Kidney (tissue), 14 donors: ENCODE measurements around the gene OSBPL9. TPM values are rescaled to one million over a fixed set of nuclear protein-coding genes. Genes with fewer than 3 reads are reported as not detected.

Experiments
- DNase-seq, 5 donors: peaks; one replicate each; pipeline ENCODE4 v3.0.0-alpha.2; 2013 to 2020
- FAIRE-seq: peaks from 2 replicates; lab custom pipeline; 2012; peaks lifted over from hg19 to GRCh38; lab: Jason Lieb, UNC
- H3K27ac ChIP-seq, 2 donors: one replicate each; pipeline ENCODE4 v1.7.0; 2013; ENCODE audit warnings: low read depth in 2 of 2, low read length in 2 of 2, inconsistent platforms in 1 of 2
- H3K27me3 ChIP-seq: one replicate; pipeline ENCODE4 v1.7.1; 2013; ENCODE audit warnings: low read length, inconsistent platforms; ENCODE audit not compliant: control insufficient read depth, insufficient read depth
- H3K36me3 ChIP-seq, 3 donors: one replicate each; pipeline versions ENCODE4 v1.7.0 to v1.7.1; 2013; ENCODE audit warnings: low read length in 3 of 3, control low read depth in 1 of 3, inconsistent platforms in 1 of 3; ENCODE audit not compliant: insufficient read depth in 3 of 3, control insufficient read depth in 2 of 3
- H3K4me1 ChIP-seq, 3 donors: one replicate each; pipeline versions ENCODE4 v1.7.0 to v1.7.1; 2013; ENCODE audit warnings: low read length in 3 of 3, inconsistent platforms in 1 of 3, low read depth in 1 of 3; ENCODE audit not compliant: control insufficient read depth in 2 of 3, insufficient read depth in 2 of 3
- H3K4me3 ChIP-seq, 3 donors: one replicate each; pipeline versions ENCODE4 v1.7.0 to v1.8.1; 2013; ENCODE audit warnings: low read length in 3 of 3, control low read depth in 1 of 3, inconsistent platforms in 1 of 3
- H3K9ac ChIP-seq, 3 donors: one replicate each; pipeline versions ENCODE4 v1.7.0 to v1.7.1; 2013; ENCODE audit warnings: low read length in 3 of 3, control low read depth in 1 of 3, inconsistent platforms in 1 of 3
- H3K9me3 ChIP-seq, 3 donors: one replicate each; pipeline versions ENCODE4 v1.7.0 to v1.7.1; 2013; ENCODE audit warnings: low read length in 3 of 3, control low read depth in 1 of 3, inconsistent platforms in 1 of 3; ENCODE audit not compliant: control insufficient read depth in 2 of 3, insufficient read depth in 1 of 3
- CTCF ChIP-seq: IDR thresholded peaks from 3 replicates; pipeline ENCODE4 v1.5.1; 2012; ENCODE audit warnings: mild to moderate bottlenecking, moderate library complexity, borderline replicate concordance; ENCODE audit not compliant: insufficient read depth; ENCODE audit errors: extremely low read depth
- intact Hi-C: fragments of 100-400 bp; cut with DNase I; formaldehyde crosslinking; loops from one replicate; pipeline ENCODE4 v1.11.1; 2022
- polyA plus RNA-seq: library from polyadenylated mRNA; stranded (reverse); fragments of 350-450 nt; fragmentation: Illumina TruSeq; extraction: RNeasy Lipid Tissue Mini Kit (QIAGEN cat#74804); gene quantifications from one replicate; pipeline ENCODE4 v1.2.3, GENCODE V29; 2014; ENCODE audit warnings: low read depth, low replicate concordance; ENCODE audit not compliant: insufficient read depth
- total RNA-seq: library from RNA; stranded (reverse); fragmentation: NEBNext Ultra II Directional; extraction: Animal tissue kit (Norgen Biotek cat#: 25700); gene quantifications from one replicate; pipeline ENCODE4 v1.2.1, GENCODE V29; 2021
- donor health status: control.
- donor health status: control.
- donor health status: control.
- donor health status: control.
- donor health status: control.
- donor health status: DM: yes; HTN: yes; CAD: no.
- donor health status: Normal renal cell carcinoma (clear cell type).

The OSBPL9 gene
- total and polyA plus RNA-seq, 2 donors from 2014 or later, result 73.2 to 76.6 TPM

GRCh38 chr1:51776408-51776807, 159.5 kb downstream of the OSBPL9 start:
- Histone ChIP-seq H3K9ac (no peak overlapping the region), H3K36me3 (peaks cover 11 to 31% (median 28%) of the 10 kb centered on the region in 3 donors), H3K4me3 (no peak overlapping the region), H3K27me3 (no peaks in the 10 kb centered on the region), H3K4me1 (no peaks in the 10 kb centered on the region), H3K9me3 (no peaks in the 10 kb centered on the region), H3K27ac (no peak overlapping the region)
- intact Hi-C loops, result no loop called here
- FAIRE-seq (no peak), DNase-seq (no peak)
- TF ChIP-seq CTCF, result no peak

GRCh38 chr1:51780927-51781326, 164.0 kb downstream of the OSBPL9 start:
- FAIRE-seq, result no peak
- Histone ChIP-seq H3K4me3 (no peak overlapping the region), H3K9ac (no peak overlapping the region), H3K9me3 (no peaks in the 10 kb centered on the region), H3K27me3 (no peaks in the 10 kb centered on the region), H3K27ac (no peak overlapping the region), H3K4me1 (no peaks in the 10 kb centered on the region), H3K36me3 (peaks cover 12 to 45% (median 40%) of the 10 kb centered on the region in 3 donors)
- TF ChIP-seq CTCF, result no peak
- DNase-seq, result no peak
- intact Hi-C loops, result no loop called here

GRCh38 chr1:51784997-51785421, 168.1 kb downstream of the OSBPL9 start:
- peaks cover 12 to 78% (median 63%) of the 10 kb centered on the region in 3 donors for H3K36me3 ChIP-seq
- no peak overlapping the region for H3K9ac ChIP-seq
- H3K4me1 ChIP-seq, result no peaks in the 10 kb centered on the region
- H3K27ac ChIP-seq, result no peak overlapping the region
- intact Hi-C loops, result no loop called here
- no peak for TF ChIP-seq CTCF
- H3K4me3 ChIP-seq, result no peak overlapping the region
- no peak for DNase-seq
- H3K9me3 ChIP-seq, result no peaks in the 10 kb centered on the region
- H3K27me3 ChIP-seq, result no peaks in the 10 kb centered on the region
- FAIRE-seq, result no peak

- H3K9ac ChIP-seq, result no peak overlapping the region
- DNase-seq (no peak), FAIRE-seq (no peak)
- H3K36me3 ChIP-seq, result peaks cover 11 to 94% (median 67%) of the 10 kb centered on the region in 3 donors
- H3K27me3 ChIP-seq, result no peaks in the 10 kb centered on the region
- intact Hi-C loops, result no loop called here
- H3K27ac ChIP-seq, result no peak overlapping the region
- no peak overlapping the region for H3K4me3 ChIP-seq
- no peak for TF ChIP-seq CTCF
- no peaks in the 10 kb centered on the region for H3K4me1 ChIP-seq
- H3K9me3 ChIP-seq, result no peaks in the 10 kb centered on the region
Observed at GRCh38 chr1:51788938-51789337, 172.0 kb downstream of the OSBPL9 start.
